HG02759 (cell line): Measurements from ENCODE around the gene CCDC116.
"Not testable (repeated sequence)": the region's sequence is repeated elsewhere in the genome, so short reads cannot be mapped to it uniquely, and the experiment has no call there.

Source experiments
- ATAC-seq: cut with Tn5 transposase; IDR thresholded peaks from one replicate; pipeline ENCODE4 v1.9.1; 2021; ENCODE audit warnings: mild to moderate bottlenecking, moderate library complexity; ENCODE audit not compliant: unreplicated experiment

Gene CCDC116, protein sequence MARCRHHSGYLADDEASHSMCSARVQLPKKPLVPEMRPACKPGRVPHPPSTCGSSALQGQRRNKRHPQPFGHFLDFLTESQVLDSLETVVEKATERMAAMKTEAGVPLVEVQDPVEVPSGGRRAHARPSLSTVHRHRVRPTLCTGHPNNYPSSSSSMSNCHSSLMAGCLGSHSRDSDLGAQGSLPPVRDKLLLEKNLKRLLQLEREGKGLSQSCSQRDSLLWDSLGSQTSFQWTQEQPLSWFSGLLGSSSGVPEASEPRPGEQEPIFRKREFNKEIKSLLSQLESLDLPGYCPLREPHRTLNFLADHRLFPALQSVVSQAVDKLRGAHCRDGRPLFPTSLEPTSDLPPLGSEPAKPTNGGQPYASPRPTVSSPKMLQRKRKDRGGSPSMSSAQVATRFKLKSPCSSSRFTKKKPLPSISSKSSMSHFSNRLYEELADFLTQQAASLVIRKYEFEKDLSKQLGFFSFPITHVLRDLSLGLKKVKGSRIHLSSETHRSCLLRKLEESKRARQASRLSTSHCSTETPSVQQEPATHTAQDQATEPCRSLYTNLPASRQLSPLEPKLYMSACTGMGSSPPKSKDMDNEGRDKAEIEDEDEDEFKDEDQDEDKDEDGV

DNA sequence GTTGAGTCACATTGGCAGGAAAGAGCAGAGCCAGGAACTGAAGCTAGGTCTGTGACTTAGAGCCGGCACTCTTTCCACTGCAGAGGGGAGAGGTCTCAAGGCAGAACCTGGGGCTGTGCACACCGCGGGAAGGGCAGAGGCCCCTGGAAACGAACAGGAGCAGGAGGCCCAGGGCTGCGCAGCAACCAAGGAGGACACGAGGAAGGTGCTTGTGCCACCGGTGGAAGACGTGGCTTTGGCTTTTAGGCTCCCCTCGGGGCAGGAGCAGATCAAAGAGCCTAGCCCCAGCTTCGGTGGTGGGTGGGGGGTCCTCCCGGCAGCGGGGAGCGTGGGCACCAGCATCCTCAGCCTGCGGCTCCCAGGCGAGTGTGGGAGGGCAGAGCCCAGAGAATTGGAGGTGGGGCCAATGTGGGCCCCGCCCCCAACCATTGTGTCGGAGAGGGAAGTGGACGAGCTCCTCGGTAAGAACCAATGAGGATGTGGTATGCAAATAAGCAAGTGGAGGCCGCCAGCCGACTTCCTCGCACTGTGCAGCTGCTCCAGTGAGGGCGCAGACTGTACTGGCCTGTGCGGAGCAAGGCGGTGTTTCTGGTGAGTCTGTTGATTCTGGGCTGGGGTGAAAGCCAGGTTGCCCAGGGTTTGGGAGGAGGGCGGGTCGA, at the start of gene CCDC116:
Gene CCDC116 (plus strand): TSS at position 524 of the 659 bp plus-strand sequence. CDS start 422 bp downstream, outside the sequence.
- ATAC-seq, result no peak

DNA sequence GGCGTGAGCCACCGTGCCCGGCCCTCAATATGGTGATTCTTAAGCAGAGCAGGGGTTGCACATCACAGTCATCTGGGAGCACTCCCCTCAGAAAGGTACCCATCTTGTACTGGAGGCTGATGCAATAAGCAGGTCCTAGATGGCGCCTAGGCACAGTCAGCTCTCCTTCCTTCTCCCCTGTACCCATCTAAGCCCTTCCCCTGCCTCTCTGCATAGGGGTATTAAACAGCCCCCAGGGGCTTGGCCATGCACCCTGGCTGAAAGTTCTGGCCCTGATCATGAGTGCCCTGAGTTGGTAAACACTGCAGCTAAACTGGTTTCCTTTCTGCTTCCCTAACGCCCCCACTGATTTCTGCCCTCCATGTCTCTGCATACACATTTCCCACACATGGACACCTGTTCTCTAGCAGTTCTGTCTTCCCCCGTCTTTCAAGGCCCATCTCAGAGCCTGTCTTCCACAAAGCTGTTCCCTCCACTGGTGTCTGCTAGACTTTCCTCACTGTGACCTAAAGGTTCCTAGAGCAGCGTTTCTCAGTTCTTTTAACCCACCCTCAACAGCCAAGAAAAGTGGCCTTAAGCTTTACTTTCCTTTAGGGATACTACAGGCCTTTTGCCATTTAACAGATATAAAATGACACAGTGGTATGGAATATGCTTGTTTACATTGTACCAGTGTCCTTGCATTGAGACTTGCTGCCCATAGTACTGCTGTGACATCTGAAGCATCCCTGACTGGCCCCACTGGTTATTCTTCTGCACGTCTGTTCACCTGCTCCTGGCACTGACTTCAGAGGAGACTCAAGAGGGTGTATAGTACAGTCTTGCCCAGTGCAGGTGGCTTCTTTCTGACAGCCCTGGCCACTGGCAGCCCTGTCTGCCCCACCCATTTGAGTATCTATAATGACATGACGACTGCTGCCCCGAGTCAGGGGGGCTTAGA, 49.5 kb upstream of the CCDC116 start:
- no peak for ATAC-seq

DNA sequence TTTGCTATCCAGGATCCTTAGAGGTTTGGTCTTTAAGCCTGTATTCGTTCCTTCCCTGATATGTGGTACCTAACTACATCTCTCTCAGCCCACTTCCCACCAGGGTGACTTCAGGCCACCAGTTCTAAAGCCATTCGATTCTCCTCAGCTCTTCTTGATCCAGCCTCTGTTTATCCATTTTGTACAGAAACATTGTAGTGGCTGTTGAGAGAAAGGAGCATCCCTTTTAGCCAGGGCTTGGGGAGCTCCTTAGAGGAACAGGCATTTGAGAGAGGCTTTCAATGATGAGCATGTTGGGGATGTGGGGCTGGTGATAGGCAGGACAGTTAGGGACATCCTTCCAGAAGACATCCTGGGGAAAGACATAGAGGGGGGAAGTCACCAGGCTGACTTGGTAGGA, 47.2 kb upstream of the CCDC116 start:
- ATAC-seq, result no peak

DNA sequence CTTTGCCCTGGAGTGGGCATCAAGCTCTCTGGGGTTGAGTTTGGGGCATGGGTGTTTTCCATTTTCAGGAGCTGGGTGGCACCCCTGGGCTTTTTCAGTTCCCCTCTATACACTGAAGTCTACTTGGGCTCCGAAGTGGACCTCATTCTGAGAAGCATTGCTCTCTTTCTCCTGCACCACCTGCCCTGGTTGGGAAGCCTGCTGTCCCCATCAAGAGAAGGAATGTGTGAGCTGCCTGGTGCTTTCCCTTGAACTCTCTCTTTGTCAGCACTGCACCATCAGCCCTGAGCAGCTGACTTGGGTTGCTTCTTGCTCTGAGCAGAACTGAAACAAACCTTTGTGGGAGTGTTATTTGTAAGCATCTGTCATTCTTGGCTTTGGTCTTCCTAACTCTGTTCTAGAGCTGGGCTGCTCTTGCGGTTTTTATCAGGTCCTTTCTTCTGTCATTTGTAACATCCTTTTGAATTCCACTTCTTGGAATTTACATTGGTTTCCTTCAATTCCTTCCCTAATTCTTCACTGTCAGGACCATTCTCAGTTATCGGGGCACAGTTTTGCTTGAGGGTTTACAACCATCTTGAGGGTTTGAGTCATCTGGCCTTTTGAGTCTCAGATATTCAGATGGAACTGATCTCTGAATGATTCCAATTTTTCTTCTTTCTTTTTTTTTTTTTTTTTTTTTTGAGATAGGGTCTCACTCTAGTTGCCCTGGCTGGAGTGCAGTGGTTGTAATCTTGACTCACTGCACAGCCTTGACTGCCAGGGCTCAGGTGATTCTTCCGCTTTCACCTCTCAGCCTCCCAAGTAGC, 44.6 kb upstream of the CCDC116 start:
- peak; percentile 87 for ATAC-seq

DNA sequence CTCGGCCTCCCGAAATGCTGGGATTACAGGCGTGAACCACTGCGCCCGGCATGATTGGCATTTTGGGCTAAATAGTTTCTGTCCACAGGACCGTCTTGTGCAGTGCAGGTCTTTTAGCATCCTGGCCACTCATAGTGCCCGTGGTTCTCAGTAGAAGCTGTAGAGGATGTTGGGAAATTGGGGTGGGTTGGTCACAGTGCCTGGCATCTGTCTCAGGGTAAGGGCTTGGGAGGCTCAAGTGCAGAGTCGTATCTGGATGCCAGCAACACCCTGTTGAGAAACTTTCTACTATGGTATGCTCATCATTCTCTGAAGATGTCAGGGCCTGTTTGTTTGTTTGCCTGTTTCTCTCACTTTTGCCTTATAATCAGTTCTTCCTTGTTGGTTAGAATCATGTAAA, 43.2 kb upstream of the CCDC116 start:
- ATAC-seq, result no peak

DNA sequence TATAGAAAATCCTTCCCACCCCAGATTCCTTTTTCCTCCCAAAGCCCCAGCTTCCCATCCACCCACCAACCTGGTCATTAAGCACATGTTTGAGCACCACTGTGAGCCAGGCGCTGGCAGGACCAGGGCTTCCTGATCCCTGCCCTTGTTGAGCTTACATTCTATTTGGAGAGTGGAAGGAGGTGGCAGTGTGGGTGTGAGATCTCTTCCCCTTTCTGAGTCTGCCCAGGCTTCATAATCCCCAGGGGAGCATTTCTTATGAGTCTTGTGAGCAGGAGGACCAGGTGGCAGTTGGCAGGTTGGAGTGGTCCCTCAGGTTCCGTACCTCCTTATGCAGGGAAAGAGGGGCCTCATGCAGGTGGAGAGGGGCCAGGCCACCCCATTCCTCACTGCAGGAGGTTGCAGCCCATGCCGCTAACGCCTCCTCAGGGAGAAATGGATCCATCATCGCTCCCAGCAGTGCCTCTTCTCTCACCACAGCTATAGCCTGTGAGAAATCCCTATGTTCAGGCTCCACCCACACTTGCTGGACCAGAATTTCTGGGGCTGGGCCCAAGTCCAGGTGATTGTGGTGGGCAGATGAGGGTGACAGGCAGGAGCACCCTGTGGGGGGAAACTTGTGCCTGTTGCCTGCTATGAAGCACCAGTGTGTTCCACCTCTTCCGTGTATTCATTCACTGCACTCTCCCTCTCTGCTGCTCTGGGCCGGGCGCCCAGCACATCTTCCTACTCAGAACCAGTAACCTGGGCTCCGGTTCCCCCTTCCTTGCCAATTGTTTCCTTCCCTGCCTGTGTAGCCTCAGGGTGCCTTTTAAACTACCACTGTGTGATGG, 41.5 kb upstream of the CCDC116 start:
- no peak for ATAC-seq

DNA sequence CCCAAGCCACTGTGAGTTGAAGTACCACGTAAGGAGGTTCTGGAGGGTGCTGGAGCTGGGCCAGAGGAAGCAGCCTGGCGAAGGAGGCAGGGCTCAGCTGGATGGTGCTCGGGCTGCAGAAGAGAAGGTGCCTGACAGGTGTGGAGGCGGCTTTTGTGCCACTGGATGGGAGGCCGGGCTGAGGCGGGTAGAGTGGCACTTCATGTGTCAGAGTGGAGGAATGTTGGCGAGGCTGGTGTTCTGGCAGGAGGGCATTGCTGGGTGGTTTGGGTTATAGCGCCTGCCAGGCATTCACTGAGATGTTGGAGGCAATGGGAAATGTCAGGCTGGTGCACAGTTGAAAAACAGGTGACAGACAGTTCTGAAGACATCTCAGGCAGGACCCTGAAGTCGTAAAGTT, 40.9 kb upstream of the CCDC116 start:
- ATAC-seq, result no peak

DNA sequence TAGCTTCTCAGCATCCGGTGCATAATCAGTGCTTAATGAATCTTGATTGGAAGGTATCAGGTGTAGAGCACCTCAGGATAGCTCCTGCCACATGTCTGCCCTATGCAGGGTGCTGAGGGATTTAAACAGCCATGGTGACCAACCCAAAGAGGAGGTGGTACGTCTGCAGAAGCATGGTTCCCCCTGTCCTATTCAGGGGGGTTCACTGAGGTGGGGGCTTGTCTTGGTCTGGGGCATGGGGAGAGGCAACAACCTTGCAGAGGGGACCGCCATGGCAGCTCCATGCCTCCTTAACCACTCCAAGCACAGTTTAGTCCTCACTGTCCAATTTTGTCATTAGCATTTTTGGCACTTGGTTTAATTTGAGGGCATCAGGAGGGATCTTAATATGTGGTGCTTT, 40.1 kb upstream of the CCDC116 start:
- ATAC-seq, result no peak

DNA sequence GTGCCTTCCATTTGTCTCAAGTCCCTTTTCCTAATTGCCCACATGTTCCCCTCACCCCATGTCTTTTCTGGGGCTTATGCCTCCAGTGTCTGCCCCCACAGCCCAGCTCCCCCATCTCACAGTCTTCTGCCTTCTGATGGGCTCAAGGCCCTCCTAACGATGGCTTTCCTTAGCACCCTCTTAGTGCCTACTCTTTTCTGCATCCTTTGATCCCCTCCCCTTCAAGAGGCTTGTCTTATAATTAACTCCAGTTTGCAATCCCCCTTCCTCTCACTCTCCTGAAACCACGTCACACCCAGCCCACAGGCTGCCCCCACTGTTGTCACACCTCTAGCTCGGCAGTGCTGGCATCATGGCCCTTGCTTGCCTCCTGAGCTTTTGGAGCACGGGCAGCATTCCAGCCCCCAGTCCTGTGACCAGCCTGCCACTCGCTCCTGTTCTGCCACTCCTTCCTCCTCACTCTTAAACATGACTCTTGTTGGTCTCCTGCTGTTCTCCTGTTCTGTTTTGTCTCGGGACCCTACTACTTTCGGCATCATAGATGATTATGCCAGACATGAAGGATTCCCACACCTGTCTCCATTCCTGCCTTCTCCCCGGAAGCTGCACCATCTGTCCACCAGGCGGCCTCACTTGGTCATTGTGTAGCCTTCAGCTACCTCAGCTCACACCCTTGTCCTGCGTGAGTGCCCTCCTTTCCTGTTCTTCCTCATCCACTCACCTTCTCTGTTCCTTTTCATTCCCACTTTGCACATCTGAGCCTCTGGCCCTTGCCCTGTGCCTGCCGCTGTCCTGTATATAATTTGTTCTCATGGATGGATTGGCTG, 38.9 kb upstream of the CCDC116 start:
- no peak for ATAC-seq

DNA sequence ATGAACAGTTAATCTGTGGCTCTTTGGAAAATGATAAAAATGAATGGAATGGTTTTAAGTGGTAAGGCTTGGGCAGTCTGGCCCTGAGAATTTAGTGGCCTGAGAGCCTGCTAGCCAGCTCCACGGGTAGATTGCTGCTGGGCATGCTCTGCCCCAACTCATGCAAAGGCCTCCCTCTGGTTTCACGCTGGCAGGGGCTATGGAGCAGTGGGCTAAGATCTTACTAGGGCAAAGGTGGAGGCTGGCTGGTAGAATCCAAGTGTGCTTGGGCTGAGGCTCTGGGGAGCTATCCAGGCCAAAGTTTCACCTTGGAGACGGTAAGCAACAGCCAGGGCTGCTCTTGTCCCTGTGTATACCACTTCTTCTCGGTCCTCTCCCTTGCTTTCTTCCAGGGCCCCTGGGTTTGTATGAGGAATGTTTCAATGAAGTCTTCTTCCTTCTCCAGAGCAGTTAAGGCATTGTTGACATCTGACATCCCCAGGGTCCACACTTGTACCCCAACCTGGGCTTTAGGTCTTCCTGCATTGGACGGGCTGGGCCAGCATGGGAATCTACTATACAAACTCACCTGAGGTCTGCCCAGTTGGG, 37.6 kb upstream of the CCDC116 start:
- no peak for ATAC-seq

DNA sequence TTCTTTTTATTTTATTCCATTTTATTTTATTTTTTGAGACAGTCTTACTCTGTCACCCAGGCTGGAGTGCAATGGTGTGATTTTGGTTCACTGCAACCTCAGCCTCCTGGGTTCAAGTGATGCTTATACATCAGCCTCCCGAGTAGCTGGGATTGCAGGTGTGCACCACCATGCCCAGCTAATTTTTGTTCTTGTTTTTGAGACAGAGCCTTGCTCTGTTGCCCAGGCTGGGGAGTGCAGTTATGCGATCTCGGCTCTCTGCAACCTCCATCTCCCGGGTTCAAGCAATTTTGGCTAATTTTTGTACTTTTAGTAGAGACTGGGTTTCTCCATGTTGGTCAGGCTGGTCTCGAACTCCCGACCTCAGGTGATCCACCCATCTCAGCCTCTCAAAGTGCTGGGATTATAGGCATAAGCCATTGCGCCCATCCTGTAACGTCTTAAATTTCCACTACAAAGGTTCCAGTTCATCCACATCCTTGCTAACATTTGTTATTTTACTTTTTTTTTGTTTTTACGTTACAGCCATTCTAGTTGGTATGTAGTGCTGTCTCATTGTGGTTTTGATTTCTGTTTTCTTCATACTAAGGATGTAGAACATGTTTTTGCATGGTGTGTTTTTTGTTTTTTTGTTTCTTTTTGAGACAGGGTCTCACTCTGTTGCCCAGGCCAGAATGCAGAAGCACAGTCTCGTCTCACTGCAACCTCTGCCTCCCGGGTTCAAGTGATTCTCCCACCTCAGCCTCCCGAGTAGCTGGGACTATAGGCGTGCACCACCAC, 36.0 kb upstream of the CCDC116 start:
- ATAC-seq, result not testable (repeated sequence)

DNA sequence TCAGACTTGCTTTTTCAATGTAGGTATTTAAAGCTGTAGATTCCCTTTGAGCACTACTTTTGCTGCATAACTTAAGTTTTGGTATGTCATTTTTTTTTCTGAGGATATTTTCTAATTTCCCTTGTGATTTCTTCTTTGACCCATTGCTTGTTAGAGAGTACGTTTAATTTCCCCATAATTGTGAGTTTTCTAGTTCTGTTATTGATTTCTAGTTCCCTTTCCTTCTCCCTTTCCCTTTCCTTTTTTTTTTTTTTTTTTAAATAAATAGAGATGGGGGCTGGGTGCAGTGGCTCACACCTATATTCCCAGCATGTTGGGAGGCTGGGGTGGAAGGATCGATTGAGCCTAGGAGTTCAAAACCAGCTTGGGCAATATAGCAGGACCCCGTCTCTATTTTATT, 34.3 kb upstream of the CCDC116 start:
- no peak for ATAC-seq

DNA sequence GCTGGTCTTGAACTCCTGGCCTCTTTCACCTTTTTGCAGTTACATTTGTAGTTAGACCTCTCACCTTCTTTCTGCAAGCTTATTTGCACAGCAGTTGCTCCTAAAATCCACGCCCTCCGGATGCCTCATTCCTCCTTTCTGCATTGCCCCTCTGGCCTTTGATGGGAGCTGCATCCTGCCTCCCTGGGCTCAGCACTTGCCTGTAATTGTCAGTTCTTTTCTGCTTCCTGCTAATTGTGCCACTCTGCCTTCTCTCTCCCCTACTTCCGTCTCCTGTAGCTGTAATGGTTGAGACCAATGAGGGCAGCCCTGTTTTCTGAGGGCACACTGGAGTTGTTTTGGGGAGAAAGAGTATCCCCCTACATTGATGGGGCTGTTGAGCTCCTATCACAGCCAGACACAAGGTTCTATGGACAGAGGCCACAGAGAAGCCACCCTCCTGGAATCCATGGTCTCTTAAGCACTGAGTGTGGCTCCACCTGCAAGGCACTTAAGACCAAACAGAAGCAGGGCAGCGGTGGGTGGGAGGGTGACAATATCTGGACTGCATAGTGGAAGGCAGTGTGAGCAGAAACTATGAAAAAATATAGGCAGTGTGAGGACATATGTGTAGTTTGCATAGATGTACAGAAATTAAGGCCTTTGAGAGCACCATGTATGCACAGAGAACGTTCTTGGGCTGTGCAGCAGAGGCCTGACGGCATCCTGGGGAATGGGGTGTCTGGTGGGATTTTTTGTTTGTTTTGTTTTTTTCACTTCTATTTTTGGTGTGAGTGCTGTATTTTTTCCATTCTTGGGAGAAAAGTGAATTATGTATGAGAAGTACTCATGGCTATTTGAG, 33.3 kb upstream of the CCDC116 start:
- ATAC-seq, result no peak

DNA sequence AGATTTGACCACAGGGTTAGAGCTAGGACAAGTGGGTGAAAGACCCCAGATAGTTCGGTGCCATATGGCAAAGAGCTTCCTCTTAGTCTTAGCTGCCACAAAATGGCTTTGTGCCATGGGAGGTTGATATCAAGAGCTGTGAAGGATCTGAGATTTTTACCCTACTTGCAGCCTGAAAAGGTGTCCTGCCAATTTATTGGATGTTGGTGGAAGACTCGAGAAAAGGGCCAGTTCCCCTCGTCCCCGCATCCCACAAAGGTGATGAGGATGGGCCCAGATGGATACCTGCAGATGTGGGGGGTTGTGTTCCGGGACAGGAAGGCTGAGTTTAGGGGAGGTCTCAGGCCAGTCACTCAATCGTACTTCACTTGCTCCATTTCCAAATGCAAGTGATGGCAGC, 30.0 kb upstream of the CCDC116 start:
- ATAC-seq, result no peak

DNA sequence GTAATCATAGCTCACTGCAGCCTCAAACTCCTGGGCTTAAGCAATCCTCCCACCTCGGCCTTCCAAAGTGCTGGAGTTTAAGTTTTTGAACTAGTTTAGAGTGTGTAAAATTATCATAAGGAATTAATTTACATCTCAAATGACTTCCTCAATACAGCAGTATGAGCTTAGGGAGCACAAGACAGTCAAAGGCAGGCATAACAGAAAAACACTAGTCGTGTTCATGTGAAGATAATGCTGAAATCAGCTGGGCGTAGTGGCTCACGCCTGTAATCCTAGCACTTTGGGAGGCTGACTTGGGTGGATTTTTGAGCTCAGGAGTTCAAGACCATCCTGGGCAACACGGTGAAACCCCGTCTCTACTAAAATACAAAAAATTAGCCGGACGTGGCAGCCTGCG, 28.6 kb upstream of the CCDC116 start:
- ATAC-seq, result no peak

DNA sequence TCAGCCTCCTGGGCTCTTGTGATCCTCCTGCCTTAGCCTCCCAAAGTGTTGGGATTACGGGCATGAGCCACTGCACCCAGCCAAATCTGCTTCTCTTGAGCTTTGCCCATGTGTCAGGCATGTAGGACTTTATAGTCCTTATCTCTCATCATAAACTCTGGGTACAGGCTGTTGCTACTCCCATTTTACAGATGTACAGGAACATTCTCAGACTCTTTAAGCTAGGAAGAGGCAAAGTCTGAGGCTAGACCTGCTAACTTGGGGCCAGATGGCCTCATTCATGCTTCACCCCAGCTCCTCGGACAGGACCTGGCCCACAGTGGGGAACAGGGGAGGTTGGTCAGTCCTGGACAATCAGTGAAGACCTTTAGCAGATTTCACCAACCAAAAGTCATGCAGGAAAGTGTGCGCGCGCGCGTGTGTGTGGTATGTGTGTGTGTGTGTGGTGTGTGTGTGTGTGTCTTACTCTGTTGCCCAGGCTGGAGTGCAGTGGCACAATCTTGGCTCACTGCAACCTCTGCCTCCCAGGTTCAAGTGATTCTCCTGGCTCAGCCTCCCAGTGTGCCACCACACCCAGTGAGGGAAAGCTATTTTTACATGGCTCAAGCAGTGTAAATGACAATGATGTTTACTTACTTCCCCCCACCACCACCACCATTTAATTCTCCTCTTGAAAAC, 26.5 kb upstream of the CCDC116 start:
- ATAC-seq, result no peak
